ENCODE data around the gene WDR18.

Gene WDR18

GRCh38 chr19:1041835-1042685 is 57.9 kb downstream of the WDR18 start:
- no peak for DNase-seq (ENCODE audit: low read depth in 2 of 2)

DNA sequence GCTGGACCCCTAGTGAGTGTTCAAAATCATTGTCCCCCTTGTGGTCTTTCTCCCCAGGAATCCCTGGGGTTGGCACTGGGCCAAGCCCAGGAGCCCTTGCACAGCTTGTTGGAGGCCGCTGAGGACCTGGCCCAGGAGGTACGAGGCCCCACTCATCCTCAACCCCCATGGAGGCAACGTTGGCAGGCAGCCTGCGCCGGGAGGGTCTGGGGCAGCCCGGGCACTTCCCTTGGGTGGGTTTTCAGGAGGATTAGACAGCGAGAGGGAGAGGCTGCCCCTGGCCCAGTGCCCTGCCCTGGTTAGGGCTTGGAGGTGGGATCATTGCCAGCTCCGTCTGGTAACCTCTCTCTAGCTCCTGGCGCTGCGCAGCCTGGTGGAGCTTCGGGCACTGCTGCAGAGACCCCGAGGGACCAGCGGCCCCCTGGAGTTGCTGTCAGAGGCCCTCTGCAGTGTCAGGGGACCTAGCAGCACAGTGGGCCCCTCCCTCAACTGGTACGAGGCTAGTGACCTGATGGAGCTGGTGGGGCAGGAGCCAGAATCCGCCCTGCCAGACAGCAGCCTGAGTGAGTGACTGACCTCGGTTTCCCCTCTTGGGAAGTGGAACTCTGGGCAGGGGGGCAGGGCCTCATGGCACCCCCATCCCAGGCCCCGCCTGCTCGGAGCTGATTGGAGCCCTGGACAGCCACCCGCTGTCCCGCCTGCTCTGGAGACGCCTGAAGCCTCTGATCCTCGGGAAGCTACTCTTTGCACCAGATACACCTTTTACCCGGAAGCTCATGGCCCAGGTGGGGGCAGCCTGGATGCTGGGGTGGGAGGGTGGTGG is 58.8 kb downstream of the WDR18 start:
- no peak for DNase-seq (ENCODE audit: low read depth in 2 of 2)
